IPS-NIHi7 (cell line): ENCODE results near the gene SCFD2.
A peak's percentile ranks its signal among the peaks of the same experiment; 100 is the strongest.
"Not testable (repeated sequence)": the region's sequence is repeated elsewhere in the genome, so short reads cannot be mapped to it uniquely, and the experiment has no call there.

ENCODE experiments used
- DNase-seq: peaks from one replicate; pipeline ENCODE4 v3.0.0; 2012; ENCODE audit warnings: mixed read lengths; ENCODE audit errors: extremely low spot score

The SCFD2 gene

GRCh38 chr4:53365486-53366300 lies at the start of gene SCFD2:
Gene SCFD2, minus strand, starts transcription at chr4:53366061.
- DNase-seq, result peak; percentile 99

DNA sequence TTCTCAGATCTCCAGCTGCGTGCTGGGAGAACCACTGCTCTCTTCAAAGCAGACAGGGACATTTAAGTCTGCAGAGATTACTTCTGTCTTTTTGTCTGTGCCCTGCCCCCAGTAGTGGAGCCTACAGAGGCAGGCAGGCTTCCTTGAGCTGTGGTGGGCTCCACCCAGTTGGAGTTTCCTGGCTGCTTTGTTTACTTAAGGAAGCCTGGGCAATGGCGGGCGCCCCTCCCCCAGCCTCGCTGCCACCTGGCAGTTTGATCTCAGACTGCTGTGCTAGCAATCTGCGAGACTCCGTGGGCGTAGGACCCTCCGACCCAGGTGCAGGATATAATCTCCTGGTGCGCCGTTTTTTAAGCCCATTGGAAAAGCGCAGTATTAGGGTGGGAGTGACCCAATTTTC lies 43.6 kb upstream of the SCFD2 start:
- not testable (repeated sequence) for DNase-seq

- no peak for DNase-seq
Observed at GRCh38 chr4:53380221-53380620, 14.4 kb upstream of the SCFD2 start.

DNA sequence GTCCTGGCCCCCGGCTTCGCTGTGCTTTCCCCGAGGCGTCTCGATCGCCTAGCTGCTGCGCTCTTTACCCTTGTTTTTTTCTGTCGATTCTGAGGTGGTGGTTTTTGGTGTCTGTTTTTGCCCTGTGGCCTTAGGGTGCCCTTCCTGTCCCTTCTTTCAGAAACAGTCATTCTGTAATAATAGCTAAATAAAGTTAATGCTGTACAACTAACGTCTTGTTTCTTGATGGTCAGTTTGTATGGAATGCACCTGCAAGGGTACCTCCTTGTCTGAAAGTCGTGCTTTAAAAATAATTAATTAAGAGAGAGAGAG lies 12.3 kb upstream of the SCFD2 start:
- no peak for DNase-seq

DNA sequence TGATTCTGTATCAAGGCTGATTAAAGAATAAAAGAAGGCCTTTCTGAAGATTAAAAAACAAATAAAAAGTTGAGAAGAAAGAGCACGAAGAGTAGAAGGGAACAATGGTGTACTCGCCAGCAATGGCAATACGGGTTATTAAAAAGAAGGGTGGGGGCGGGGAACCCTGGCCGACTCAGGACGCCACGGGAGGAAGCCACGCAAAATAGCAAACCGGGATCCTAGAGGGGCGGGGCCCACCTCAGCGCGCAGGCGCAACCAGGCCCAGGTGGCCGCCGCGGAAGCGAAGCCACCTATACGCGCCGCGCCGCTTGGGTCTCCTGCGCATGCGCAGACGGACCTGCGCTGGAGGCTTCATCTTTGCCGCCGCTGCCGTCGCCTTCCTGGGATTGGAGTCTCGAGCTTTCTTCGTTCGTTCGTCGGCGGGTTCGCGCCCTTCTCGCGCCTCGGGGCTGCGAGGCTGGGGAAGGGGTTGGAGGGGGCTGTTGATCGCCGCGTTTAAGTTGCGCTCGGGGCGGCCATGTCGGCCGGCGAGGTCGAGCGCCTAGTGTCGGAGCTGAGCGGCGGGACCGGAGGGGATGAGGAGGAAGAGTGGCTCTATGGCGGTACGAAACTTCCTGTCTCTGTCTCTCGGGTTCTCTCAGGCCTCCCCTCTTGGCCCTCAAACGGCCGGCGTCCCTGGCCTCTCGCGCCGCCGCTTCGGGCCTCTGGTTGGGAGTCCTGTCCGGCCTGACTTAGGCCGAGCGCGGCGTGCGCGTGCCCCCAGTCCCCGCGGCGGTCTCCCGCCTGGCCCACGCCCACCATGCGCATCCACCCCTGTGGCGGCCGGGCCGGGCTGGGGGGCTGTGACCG lies 11.7 kb upstream of the SCFD2 start, which contains the start of gene FIP1L1:
Gene FIP1L1, plus strand, starts transcription at position 323 of the 852 bp plus-strand sequence. Its CDS starts 198 bp downstream, at position 521.
- DNase-seq, result peak; percentile 97

- DNase-seq, result no peak
Observed at GRCh38 chr4:53376900-53377299, 11.0 kb upstream of the SCFD2 start.

DNA sequence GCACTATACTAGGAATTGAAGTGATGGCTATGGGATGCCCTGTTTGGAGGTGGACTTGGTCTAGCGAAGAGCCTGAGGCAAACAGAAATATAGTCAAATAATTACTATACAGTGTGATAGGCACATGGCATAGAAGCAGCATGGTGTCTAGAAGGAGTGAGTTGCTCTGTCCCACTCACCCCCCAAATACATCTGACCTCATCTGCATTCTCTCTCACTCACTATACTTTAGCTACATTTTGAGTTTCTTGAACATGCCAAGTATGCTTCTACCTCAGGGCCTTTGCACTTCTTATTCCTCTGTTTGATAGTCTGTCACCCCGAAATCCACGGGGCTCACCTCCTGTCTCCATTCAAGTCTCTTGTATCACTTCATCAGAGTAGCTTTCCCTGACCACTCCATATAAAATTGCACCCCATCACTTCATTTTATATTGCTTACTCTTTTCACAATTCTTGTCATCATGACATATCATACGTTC lies 9.0 kb upstream of the SCFD2 start:
- DNase-seq, result no peak

- no peak for DNase-seq
Observed at GRCh38 chr4:53371843-53372521, 6.1 kb upstream of the SCFD2 start.

GRCh38 chr4:53371049-53371448 lies 5.2 kb upstream of the SCFD2 start:
- DNase-seq, result no peak

DNA sequence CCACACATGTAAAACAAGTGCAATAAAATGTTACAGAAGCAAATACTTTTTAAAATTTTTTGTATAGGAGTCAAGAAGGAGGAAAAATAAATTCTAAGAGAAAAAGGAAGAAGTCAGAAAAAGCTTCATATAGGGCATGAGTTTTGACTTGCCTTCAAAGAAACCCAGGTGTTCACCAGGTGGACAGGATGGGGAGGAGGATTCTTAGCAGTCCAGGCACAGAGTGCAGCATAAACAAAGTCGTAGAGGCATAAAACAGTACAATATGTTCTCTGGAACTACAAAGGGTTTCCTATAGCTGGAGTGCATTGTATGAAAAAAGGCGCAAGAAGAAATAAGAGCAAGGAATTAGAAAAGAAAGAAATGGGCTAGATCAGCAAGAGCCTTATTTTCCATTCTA lies 1.9 kb upstream of the SCFD2 start:
- DNase-seq, result no peak

GRCh38 chr4:53366301-53366716 lies 448 bp upstream of the SCFD2 start:
- no peak for DNase-seq

DNA sequence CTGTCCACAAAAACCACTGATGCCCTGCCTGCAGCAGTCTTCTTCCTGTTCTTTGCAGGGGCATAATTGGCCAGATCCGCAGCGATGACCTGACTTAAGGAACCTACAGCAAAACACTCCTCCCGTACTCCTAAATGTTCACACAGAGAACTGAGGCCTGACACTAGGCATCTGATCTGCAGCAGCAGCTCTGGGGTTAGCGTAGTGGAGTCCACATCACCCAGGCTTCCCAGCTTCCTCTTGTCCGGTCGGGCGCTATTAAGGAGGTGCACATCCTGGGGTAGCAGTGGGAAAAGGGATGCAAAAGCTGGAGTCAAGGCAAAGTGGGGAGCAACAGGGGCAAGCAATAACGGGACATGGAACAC lies 758 bp downstream of the SCFD2 start:
- DNase-seq, result peak; percentile 31

DNA sequence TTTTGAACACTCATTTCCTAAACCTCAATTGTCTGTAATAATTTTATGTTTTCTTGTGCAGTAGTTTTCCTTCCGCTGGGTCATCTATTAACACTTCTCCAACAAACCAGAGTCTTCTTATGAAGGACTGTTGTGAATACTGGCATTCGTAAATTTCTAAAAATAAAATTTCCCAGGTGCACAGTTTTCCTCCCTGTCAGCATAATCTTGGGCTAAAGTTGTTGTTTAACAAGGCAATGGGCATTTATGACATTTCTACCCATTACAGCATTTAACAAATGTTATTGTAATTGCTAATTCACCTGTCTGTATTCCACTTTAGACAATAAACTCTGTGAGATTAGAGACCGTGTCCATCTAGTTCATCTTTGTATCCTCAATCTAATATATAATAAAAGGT lies 1.2 kb downstream of the SCFD2 start:
- no peak for DNase-seq

- DNase-seq, result no peak
Observed at GRCh38 chr4:53362093-53362492, 3.8 kb downstream of the SCFD2 start.

GRCh38 chr4:53361451-53361850 lies 4.4 kb downstream of the SCFD2 start:
- no peak for DNase-seq

DNA sequence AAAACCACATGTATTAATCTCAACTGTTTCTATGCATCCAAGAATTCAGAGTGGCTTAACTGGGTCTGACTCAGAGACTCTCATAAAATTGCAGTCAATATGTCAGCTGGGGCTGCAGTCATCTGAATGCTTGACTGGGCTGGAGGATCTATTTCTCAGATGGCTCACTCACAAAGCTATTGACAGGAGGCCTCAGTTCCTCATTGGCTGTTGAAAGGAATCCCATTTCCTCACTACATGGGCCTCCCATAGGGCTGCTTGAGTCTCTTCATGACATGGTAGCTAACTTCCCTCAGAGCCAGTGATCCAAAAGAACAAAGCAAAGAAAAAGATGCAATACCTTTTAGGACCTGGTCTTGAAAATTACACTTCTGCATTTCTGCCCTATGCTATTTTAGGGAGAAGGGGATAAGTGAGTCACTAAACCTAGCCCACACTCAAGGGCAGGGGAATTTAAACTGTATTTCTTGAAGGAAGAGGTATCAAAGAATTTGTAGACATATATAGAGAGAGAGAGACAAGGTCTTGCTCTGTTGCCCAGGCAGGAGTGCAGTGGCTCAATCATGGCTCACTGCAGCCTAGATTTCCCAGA lies 9.8 kb downstream of the SCFD2 start:
- no peak for DNase-seq

DNA sequence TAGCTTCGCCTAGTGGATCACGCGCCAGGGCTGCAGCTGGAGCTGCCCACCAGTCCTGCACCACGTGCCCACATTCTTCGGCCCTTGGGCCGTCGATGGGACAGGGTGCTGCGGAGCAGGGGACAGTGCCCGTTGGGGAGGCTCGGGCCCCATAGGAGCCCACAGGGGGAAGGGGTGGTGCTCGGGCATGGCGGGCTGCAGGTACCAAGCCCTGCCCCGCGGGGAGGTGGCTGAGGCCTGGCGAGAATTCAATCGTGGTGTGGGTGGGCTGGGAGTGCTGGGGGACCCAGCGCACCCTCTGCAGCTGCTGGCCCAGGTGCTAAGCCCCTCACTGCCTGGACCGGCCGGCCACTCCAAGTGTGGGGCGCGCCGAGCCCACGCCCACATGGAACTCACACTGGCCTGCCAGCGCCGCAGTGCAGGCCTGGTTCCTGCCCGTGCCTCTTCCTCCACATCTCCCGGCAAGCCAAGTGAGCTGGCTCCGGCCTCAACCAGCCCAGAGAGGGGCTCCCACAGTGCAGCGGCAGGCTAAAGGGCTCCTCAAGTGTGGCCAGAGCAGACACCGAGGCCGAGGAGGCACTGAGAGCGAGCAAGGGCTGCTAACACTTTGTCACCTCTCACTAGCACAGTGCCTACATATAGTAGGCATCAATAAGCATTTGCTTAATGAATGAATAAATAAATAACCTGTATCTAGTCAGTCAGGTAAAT lies 11.7 kb downstream of the SCFD2 start:
- DNase-seq, result no peak

DNA sequence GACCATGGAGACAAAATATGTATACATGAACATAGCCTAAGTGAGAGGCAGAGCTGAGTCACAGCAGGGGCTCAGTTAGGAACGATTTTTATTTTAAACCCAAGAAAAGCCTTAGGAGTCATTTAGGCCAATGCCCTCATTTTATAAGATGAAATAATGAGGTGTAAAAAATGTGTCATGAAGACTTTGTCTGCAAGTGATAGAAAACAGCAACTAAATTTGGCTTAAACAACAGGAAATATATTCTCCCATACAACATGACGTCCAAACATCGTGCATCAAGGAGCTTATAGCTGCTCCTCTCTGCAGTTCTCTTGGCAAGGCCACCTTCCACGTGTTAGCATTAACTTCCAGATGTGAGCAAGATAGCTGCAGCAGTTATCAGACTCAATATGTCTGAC lies 16.8 kb downstream of the SCFD2 start:
- DNase-seq, result no peak

DNA sequence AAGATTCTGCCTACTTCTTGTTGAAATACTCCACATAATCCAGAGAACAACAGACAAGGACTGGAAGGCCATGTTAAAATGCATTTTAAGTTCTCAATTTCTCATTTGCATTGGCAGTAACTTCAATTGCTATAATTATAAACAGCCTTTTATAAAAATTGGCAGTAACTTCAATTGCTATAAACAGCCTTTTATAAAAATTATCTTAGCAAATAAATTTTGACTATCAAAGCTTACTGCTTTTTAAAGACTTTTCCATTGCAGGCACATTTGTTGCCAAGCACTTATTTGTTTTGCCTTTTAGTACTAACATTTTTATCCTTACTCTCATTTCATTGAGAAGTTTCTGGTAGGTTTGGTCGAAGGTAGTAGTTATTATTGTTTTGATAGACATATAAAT lies 17.8 kb downstream of the SCFD2 start:
- no peak for DNase-seq

DNA sequence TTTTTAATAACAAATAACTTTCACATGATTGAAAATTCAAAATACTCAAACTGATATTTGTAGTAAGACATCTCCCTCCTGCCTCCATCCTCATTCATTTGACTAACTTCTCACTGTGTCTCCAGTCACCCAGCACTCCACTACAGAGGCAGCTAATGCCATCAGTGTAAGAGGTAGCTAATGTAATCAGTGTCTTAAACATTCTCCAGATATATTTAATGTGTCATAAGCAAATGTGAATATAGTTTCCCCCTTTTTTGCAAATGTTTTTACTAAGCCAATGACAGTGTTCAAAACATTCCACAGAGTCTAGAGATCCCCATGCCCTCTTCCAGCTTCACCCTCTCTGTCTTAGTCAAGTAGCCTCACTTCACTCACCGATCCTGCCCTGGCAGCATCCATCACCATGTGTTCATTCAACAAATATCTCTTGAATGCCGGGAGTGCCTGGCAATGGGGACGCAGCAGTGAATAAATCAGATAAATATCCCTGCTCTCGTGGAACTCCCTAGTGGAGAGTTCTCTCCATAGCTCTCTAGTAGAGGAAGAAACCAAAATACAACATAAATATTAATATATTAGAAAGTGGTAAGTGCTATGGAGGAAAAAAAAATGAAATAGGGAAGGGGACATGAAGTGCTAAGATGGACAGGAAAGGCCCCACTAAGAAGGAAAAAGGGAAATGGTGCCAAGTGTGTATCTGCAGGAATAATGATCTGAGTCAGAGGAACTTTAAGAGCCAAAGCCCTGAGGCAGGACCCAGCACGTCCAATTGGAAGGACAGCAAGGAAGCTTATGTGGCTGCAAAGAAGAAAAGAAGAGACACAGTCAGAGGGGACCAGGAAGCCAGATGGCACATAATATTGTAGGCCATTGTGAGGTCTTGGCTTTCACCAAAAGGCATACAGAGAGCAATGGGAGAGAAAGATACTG lies 18.7 kb downstream of the SCFD2 start:
- DNase-seq, result no peak
